ENCODE results near the gene VWA3B.
"Not testable (repeated sequence)": the region's sequence is repeated elsewhere in the genome, so short reads cannot be mapped to it uniquely, and the experiment has no call there.

VWA3B gene

DNA sequence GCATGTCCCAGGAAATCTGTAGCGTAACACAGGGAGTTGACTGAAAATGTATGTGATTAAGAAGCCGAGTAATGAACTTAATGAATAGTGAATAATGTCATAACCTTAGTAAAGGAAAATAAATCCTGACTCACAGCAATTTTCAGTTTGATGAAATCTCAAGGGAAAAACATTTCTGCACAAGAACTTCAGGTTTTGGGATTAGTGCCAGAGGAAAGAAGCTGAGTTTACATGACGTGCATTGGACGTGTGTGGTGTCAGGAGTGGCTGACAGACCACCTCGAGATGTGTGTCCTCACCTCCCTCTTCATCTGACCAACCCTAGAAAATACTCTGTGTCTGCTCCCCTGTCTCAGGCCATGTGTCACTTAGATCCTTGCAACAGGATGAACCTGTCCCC is 39.1 kb downstream of the VWA3B start:
- CTCF ChIA-PET: no interaction called here
- TF ChIP-seq, protein P1, sequence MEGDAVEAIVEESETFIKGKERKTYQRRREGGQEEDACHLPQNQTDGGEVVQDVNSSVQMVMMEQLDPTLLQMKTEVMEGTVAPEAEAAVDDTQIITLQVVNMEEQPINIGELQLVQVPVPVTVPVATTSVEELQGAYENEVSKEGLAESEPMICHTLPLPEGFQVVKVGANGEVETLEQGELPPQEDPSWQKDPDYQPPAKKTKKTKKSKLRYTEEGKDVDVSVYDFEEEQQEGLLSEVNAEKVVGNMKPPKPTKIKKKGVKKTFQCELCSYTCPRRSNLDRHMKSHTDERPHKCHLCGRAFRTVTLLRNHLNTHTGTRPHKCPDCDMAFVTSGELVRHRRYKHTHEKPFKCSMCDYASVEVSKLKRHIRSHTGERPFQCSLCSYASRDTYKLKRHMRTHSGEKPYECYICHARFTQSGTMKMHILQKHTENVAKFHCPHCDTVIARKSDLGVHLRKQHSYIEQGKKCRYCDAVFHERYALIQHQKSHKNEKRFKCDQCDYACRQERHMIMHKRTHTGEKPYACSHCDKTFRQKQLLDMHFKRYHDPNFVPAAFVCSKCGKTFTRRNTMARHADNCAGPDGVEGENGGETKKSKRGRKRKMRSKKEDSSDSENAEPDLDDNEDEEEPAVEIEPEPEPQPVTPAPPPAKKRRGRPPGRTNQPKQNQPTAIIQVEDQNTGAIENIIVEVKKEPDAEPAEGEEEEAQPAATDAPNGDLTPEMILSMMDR (conservative IDR thresholded peaks at IDR 0.05; ENCODE audit: low read depth): no peak
- no peak for DNase-seq (ENCODE audit: low spot score)
- POLR2A ChIA-PET (ENCODE audit: low non-redundant PET): no interaction called here
- no peak overlapping the region for H3K27ac ChIP-seq

DNA sequence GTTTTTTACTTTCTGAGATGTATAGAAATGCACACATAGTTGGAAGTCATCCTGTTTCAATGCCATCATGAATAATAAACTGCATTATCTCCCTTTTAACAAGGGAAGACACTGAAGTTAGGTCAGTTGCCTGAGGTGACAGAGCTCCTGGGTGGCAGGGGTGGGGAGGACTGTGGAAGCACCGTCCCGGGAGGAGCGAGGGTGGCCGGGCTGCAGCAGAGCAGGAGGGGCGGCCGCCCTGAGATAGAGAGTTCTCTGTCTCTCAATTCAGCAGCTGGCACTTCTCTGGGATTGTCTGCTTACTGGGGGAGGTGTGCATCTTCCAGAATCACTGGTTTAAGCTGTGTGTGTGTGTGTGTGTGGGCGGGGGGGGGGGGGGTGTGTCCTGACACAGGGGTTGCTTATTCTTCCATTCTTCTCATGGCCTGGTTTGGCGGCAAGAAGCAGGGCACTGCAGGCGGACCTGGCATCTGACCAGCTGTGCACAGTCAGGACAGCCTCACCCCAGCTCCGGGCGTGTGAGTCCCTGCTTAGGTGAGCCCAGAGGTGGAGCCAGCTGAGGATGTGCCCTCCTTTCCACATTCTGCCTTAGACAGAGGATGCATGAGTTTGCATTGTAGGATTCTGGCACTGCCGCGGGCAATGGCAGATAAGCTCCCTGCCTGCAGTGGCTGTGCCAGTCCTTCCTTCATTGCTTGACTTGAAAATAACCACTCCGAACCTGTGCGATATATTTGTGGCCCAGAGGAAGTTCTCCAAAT is 40.4 kb downstream of the VWA3B start:
- H3K27ac ChIP-seq: peak overlapping the region; percentile 49
- POLR2A ChIA-PET (ENCODE audit: low non-redundant PET): no interaction called here
- peak; percentile 71 for DNase-seq (ENCODE audit: low spot score)
- TF ChIP-seq, protein P1 (conservative IDR thresholded peaks at IDR 0.05; ENCODE audit: low read depth): no peak
- CTCF ChIA-PET: interaction anchor here (0.6 kb wide), 1 partner anchor 285 kb away, joined by 4 read pairs; no protein-coding TSS in a partner anchor

DNA sequence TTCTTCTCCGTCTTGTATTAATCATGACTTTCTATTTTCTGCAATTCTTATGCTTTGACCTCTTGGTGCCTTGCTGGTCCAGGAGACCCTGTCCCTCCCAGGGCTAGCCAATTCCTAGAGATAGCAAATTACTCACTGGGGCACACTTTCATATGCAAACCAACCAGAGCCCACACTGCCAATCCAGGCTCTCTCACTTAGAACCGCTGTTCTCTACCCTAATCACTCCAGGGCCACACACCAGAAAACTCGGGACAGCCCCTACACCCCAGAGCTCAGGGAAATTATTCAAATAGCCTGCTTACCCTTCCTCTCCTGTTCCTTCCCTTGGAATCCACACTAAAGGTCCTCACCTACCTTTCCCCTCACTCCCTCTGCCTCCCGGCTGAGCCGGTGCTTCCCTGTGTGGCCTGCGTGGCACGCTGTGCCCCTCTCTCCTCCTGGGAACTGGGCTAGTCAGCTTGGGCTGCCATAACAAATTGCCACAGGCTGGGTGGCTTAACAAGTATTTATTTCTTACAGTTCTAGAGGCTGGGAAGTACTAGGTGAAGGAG is 41.7 kb downstream of the VWA3B start:
- H3K27ac ChIP-seq: no peak overlapping the region
- ChIA-PET POLR2A (ENCODE audit: low non-redundant PET) (no interaction called here), CTCF (no interaction called here)
- no peak for DNase-seq (ENCODE audit: low spot score)
- TF ChIP-seq, protein P1 (conservative IDR thresholded peaks at IDR 0.05; ENCODE audit: low read depth): no peak

DNA sequence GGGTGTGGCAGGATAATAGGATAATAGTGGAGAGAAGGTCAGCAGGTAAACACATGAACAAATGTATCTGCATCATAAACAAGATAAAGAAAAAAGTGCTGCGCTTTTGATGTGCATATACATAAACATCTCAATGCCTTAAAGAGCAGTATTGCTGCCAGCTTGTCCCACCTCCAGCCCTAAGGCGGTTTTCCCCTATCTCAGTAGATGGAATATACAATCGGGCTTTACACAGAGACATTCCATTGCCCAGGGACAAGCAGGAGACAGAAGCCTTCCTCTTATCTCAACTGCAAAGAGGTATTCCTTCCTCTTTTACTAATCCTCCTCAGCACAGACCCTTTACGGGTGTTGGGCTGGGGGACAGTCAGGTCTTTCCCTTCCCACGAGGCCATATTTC is 43.1 kb downstream of the VWA3B start:
- H3K27ac ChIP-seq; CTCF ChIA-PET; POLR2A ChIA-PET (ENCODE audit: low non-redundant PET); DNase-seq (ENCODE audit: low spot score): not testable (repeated sequence)

DNA sequence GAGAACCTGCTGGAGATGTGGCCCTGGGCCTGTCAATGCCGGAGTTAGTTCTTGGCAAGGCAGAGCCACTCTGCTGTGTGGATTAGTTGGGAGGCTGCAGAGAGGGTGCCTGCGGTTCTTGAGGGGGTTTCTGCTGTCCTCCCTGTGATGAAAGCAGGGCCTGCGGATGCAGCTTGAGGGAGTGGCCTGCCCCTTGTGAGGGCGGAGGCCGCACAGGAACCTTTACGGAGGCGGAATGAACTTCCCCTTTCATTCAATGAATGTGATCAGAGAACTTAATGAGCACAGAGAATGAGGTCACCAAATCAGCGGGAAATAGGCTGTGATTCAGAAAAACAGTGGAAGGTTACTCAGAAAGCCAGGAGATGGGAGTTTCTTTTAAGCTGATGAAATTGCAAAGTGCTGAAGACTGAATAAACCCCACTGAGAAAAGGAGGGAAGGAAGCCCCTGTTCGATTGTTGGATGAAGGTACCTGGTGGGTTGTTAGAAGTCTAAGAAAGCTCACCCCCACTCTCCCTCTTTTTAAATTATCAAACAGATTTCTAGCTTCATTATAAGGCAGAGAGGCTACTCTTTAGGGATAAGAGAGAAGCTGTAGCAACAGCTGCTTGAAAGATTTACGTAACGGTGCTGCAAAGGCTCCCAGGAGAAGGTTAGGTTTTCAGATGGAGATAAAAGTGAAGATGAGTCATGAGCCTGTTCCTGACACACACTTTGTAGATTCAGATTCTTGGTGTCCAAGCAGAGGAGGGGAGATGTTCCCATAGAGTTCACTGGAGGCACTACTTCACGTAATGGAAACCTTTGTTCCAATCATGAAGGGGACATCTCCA is 47.4 kb downstream of the VWA3B start:
- TF ChIP-seq, protein P1 (conservative IDR thresholded peaks at IDR 0.05; ENCODE audit: low read depth): no peak
- no peak overlapping the region for H3K27ac ChIP-seq
- DNase-seq (ENCODE audit: low spot score): no peak
- ChIA-PET CTCF (no interaction called here), POLR2A (ENCODE audit: low non-redundant PET) (no interaction called here)

DNA sequence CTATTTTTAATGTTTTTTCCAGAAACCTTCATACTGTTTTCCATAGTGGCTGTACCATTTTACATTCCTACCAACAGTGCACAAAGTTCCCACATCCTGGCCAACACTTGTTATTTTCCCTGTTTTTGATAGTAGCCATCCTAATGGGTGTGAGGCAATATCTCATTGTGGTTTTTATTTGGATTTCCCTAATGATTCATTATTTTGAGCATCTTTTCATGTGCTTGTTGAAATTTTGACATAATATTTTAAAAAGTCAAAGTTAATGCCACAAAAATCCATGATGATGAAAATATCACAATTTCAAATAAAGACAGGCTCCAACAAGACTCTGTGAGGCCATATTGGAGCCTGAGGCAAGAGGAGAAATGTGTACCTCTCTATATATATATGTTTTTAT is 50.2 kb downstream of the VWA3B start:
- POLR2A ChIA-PET (ENCODE audit: low non-redundant PET): no interaction called here

DNA sequence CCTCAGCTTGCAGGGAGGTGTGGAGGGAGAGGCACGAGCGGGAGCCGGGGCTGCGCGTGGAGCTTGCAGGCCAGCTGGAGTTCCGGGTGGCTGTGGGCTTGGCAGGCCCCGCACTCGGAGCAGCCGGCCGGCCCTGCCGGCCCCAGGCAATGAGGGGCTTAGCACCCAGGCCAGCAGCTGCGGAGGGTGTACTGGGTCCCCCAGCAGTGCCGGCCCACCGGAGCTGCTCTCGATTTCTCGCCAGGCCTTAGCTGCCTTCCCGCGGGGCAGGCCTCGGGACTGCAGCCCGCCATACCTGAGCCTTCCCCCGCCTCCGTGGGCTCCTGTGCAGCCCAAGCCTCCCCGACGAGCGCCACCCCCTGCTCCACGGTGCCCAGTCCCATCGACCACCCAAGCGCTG is 52.0 kb downstream of the VWA3B start:
- H3K27ac ChIP-seq; POLR2A ChIA-PET (ENCODE audit: low non-redundant PET); DNase-seq (ENCODE audit: low spot score); CTCF ChIA-PET: not testable (repeated sequence)

More for the DNA sequence above, 50.2 kb downstream of the VWA3B start:
- CTCF ChIA-PET: no interaction called here
- DNase-seq (ENCODE audit: low spot score): no peak
- no peak overlapping the region for H3K27ac ChIP-seq
- TF ChIP-seq, protein P1 (conservative IDR thresholded peaks at IDR 0.05; ENCODE audit: low read depth): no peak

All from RWPE1 (cell line).